Endothelial cell of umbilical vein (primary cell): ENCODE measurements around the gene CDKN3. TPM values are rescaled to one million over a fixed set of nuclear protein-coding genes. Genes with fewer than 3 reads are reported as not detected.

Experiments
- BruUV-seq: library from RNA; stranded (reverse); fragments of 400-500 nt; replicated peaks from 2 replicates; lab custom pipeline; 2021; lab: Mats Ljungman, UMichigan
- CTCF ChIA-PET: fragments of 300-600, 350-600 bp; sonication (Branson Sonifier 250); formaldehyde crosslinking; loops from one replicate; lab custom pipeline; 2021; ENCODE audit warnings: antibody characterized with exemption, inconsistent platforms; lab: Charles Lee
- POLR2A ChIA-PET: fragments of 300-600, 350-600 bp; sonication (Branson Sonifier 250); formaldehyde crosslinking; loops from one replicate; lab custom pipeline; 2021; ENCODE audit warnings: antibody characterized with exemption, inconsistent platforms; lab: Charles Lee
- DNase-seq: peaks from one replicate; pipeline ENCODE4 v3.0.0-alpha.2; 2011; ENCODE audit warnings: low read depth, low spot score
- FAIRE-seq: peaks from 2 replicates; lab custom pipeline; 2011; peaks lifted over from hg19 to GRCh38; lab: Jason Lieb, UNC
- H2AFZ ChIP-seq: 2 replicates; pipeline ENCODE4 v1.6.0; 2012; ENCODE audit warnings: low read depth, low read length, control low read depth, inconsistent platforms
- H3K27ac ChIP-seq: 2 replicates; pipeline ENCODE4 v1.5.1; 2011; ENCODE audit warnings: low read depth, mild to moderate bottlenecking, control low read depth, low read length, moderate library complexity; ENCODE audit not compliant: insufficient read depth
- H3K27me3 ChIP-seq, 2 experiments: 2 replicates each; pipeline versions ENCODE4 v1.6.0 to v1.6.1; 2011; ENCODE audit warnings: low read length in 2 of 2, mixed read lengths in 1 of 2; ENCODE audit not compliant: control insufficient read depth in 2 of 2, insufficient read depth in 2 of 2
- H3K36me3 ChIP-seq, 2 experiments: 2 replicates in 1 of 2; 3 replicates in 1 of 2; pipeline ENCODE4 v1.5.1; 2011; ENCODE audit warnings: low read length in 2 of 2, mild to moderate bottlenecking in 1 of 2, moderate library complexity in 1 of 2; ENCODE audit not compliant: control insufficient read depth in 2 of 2, insufficient read depth in 2 of 2; ENCODE audit errors: extremely low read depth in 1 of 2
- H3K4me1 ChIP-seq: 3 replicates; pipeline ENCODE4 v1.5.1; 2011; ENCODE audit warnings: mild to moderate bottlenecking, low read length; ENCODE audit not compliant: control insufficient read depth, insufficient read depth; ENCODE audit errors: extremely low read depth
- H3K4me2 ChIP-seq: 2 replicates; pipeline ENCODE4 v1.6.1; 2011; ENCODE audit warnings: low read length, control low read depth, mixed read lengths; ENCODE audit not compliant: insufficient read depth
- H3K4me3 ChIP-seq, 3 experiments: fragments of 200-600 bp in 1 of 3; sonication (generic), shearing (Covaris generic) in 1 of 3; replicated peaks in 1 of 3; 2 replicates each; pipeline ENCODE4 v1.5.1; 2011 to 2016; ENCODE audit warnings: control low read depth in 3 of 3, low read length in 3 of 3, mild to moderate bottlenecking in 2 of 3, inconsistent platforms in 1 of 3, low read depth in 1 of 3, moderate library complexity in 1 of 3; ENCODE audit not compliant: insufficient read depth in 1 of 3
- H3K79me2 ChIP-seq: 2 replicates; pipeline ENCODE4 v1.6.0; 2012; ENCODE audit warnings: low read length, inconsistent platforms; ENCODE audit not compliant: control insufficient read depth, insufficient read depth
- H3K9ac ChIP-seq: replicated peaks from 2 replicates; pipeline ENCODE3; 2011; ENCODE audit warnings: low read length, control low read depth; ENCODE audit not compliant: insufficient read depth; ENCODE audit errors: extremely low read depth
- H3K9me1 ChIP-seq: replicated peaks from 3 replicates; pipeline ENCODE4 v1.6.0; 2011; ENCODE audit warnings: mild to moderate bottlenecking, low read length; ENCODE audit not compliant: control insufficient read depth, insufficient read depth; ENCODE audit errors: extremely low read depth
- H3K9me3 ChIP-seq: replicated peaks from 2 replicates; pipeline ENCODE4 v1.5.1; 2012; ENCODE audit warnings: low read length, inconsistent platforms; ENCODE audit not compliant: control insufficient read depth, insufficient read depth
- H4K20me1 ChIP-seq: replicated peaks from 2 replicates; pipeline ENCODE3; 2011; ENCODE audit warnings: mild to moderate bottlenecking, low read length; ENCODE audit not compliant: control insufficient read depth, insufficient read depth; ENCODE audit errors: extremely low read depth
- CTCF ChIP-seq, 2 donors: IDR thresholded peaks; 1 replicate in 1 of 2; 2 replicates in 1 of 2; pipeline ENCODE4 v1.5.1; 2011; ENCODE audit warnings: low read length in 2 of 2, mild to moderate bottlenecking in 2 of 2, moderate library complexity in 2 of 2, control low read depth in 1 of 2, inconsistent platforms in 1 of 2, low read depth in 1 of 2; ENCODE audit not compliant: insufficient read depth in 1 of 2; ENCODE audit errors: extremely low read depth in 1 of 2
- EZH2 ChIP-seq: IDR thresholded peaks from 2 replicates; pipeline ENCODE4 v1.6.1; 2012; ENCODE audit warnings: borderline replicate concordance, low read depth, mild to moderate bottlenecking, moderate library complexity, low read length, inconsistent platforms; ENCODE audit not compliant: severe bottlenecking
- FOS ChIP-seq: IDR thresholded peaks from 2 replicates; pipeline ENCODE4 v1.6.1; 2011; ENCODE audit warnings: mild to moderate bottlenecking, low read length, moderate library complexity, borderline replicate concordance; ENCODE audit not compliant: insufficient read depth
- GATA2 ChIP-seq: IDR thresholded peaks from 2 replicates; pipeline ENCODE4 v1.7.0; 2011; ENCODE audit warnings: low read depth, mild to moderate bottlenecking, moderate library complexity, mixed read lengths, low read length; ENCODE audit not compliant: insufficient read length, insufficient read depth
- JUN ChIP-seq: IDR thresholded peaks from 2 replicates; pipeline ENCODE4 v1.6.1; 2011; ENCODE audit warnings: borderline replicate concordance, low read depth; ENCODE audit not compliant: insufficient read length, insufficient read depth
- MAX ChIP-seq: IDR thresholded peaks from 2 replicates; pipeline ENCODE4 v1.6.1; 2011; ENCODE audit not compliant: insufficient read depth, insufficient read length
- MYC ChIP-seq: IDR thresholded peaks from one replicate; pipeline ENCODE4 v1.6.1; 2011; ENCODE audit warnings: mild to moderate bottlenecking, low read depth, low read length
- POLR2A ChIP-seq: IDR thresholded peaks from 2 replicates; pipeline ENCODE4 v1.6.1; 2012; ENCODE audit warnings: low read depth, mild to moderate bottlenecking, control low read depth, low read length
- POLR2AphosphoS5 ChIP-seq: IDR thresholded peaks from 2 replicates; pipeline ENCODE4 v1.6.1; 2012; ENCODE audit warnings: low read depth, mild to moderate bottlenecking, control low read depth, low read length, moderate library complexity; ENCODE audit not compliant: insufficient read depth
- dilution Hi-C: fragments of 300-500 bp; cut with MboI; formaldehyde crosslinking; loops from one replicate; pipeline ENCODE4 v1.15.0; 2019; ENCODE audit warnings: low sequenced_read_pairs; ENCODE audit not compliant: extremely low pct_ligation_motif_present
- intact Hi-C: fragments of 100-400 bp; cut with micrococcal nuclease; formaldehyde crosslinking; loops from one replicate; pipeline ENCODE4 v1.10.0; 2022
- polyA plus RNA-seq, 4 experiments: library from polyadenylated mRNA; depleted of rRNA in 3 of 4; stranded (reverse) in 3 of 4; unstranded in 1 of 4; fragments of >200 nt; gene quantifications; 2 replicates each; pipeline versions ENCODE4 v1.2.1 to v1.2.3, GENCODE V29; 2011 to 2012; ENCODE audit warnings: missing spikeins in 1 of 4
- total RNA-seq: library from RNA; stranded (reverse); gene quantifications from 2 replicates; pipeline ENCODE4 v1.2.3, GENCODE V29; 2021

CDKN3 gene
- total and polyA plus RNA-seq, 2 donors (not counting 3 experiments of a cell fraction or from before 2014, with no cell fraction given): 36.6 to 52.0 TPM

GRCh38 chr14:54350203-54350602, 46.6 kb upstream of the CDKN3 start:
- H3K9me3 ChIP-seq: no peaks in the 10 kb centered on the region
- H3K27ac ChIP-seq: no peak overlapping the region
- no peak overlapping the region for H3K9ac ChIP-seq
- no peaks in the 10 kb centered on the region for H4K20me1 ChIP-seq
- no peak for FAIRE-seq
- CTCF ChIA-PET: interaction anchor here (1.0 to 4.0 kb wide), 7 partner anchors 9 to 1054 kb away, joined by 3 to 111 read pairs (median 4); no protein-coding TSS in a partner anchor
- H3K27me3 ChIP-seq: no peaks in the 10 kb centered on the region
- POLR2A ChIA-PET: no interaction called here
- intact Hi-C loops (no loop called here), dilution Hi-C loops (no loop called here)
- H3K79me2 ChIP-seq: no peaks in the 10 kb centered on the region
- no peak for TF ChIP-seq MAX
- TF ChIP-seq POLR2A: no peak
- no peak for TF ChIP-seq POLR2AphosphoS5
- no peak for TF ChIP-seq JUN
- no peak for TF ChIP-seq EZH2
- TF ChIP-seq CTCF (IDR thresholded peaks at IDR 0.05; ENCODE audit: extremely low read depth in 1 of 2, insufficient read depth in 1 of 2, low read depth in 1 of 2, low read length in 2 of 2): no peak
- no peak for DNase-seq
- no peaks in the 10 kb centered on the region for H3K4me1 ChIP-seq
- H3K9me1 ChIP-seq: no peaks in the 10 kb centered on the region
- H3K36me3 ChIP-seq: no peaks in the 10 kb centered on the region
- no peak overlapping the region for H3K4me3 ChIP-seq
- no TSS peak for BruUV-seq
- no peak overlapping the region for H3K4me2 ChIP-seq
- no peak overlapping the region for H2AFZ ChIP-seq

- FAIRE-seq (no peak), DNase-seq (no peak)
- Histone ChIP-seq H3K9ac (no peak overlapping the region), H3K9me3 (no peaks in the 10 kb centered on the region), H3K79me2 (no peaks in the 10 kb centered on the region), H3K4me3 (no peak overlapping the region), H3K4me2 (no peak overlapping the region), H3K9me1 (no peaks in the 10 kb centered on the region), H2AFZ (no peak overlapping the region), H3K4me1 (no peaks in the 10 kb centered on the region), H4K20me1 (no peaks in the 10 kb centered on the region), H3K36me3 (no peaks in the 10 kb centered on the region), H3K27ac (no peak overlapping the region), H3K27me3 (no peaks in the 10 kb centered on the region)
- BruUV-seq: no TSS peak
- ChIA-PET POLR2A (interaction anchor here (0.7 kb wide), 1 partner anchor 1135 kb away, joined by 3 read pairs; no protein-coding TSS in a partner anchor), CTCF (interaction anchor here (1.4 kb wide), 1 partner anchor 68 kb away, joined by 3 read pairs; no protein-coding TSS in a partner anchor)
- TF ChIP-seq MAX: no peak
- TF ChIP-seq FOS: no peak
- no peak for TF ChIP-seq CTCF (IDR thresholded peaks at IDR 0.05; ENCODE audit: extremely low read depth in 1 of 2, insufficient read depth in 1 of 2, low read depth in 1 of 2, low read length in 2 of 2)
- TF ChIP-seq POLR2AphosphoS5: no peak
- TF ChIP-seq JUN: no peak
- TF ChIP-seq EZH2: no peak
- TF ChIP-seq MYC: no peak
- TF ChIP-seq GATA2: no peak
- TF ChIP-seq POLR2A: no peak
- intact Hi-C loops (no loop called here), dilution Hi-C loops (no loop called here)
Observed at GRCh38 chr14:54353266-54353665, 43.5 kb upstream of the CDKN3 start.
